ENCODE measurements around the gene NUMB. TPM values are rescaled to one million over a fixed set of nuclear protein-coding genes. Genes with fewer than 3 reads are reported as not detected.

NUMB gene
- total RNA-seq, 4 donors from 2014 or later, result 49.2 to 63.4 (median 50.7) TPM

DNA sequence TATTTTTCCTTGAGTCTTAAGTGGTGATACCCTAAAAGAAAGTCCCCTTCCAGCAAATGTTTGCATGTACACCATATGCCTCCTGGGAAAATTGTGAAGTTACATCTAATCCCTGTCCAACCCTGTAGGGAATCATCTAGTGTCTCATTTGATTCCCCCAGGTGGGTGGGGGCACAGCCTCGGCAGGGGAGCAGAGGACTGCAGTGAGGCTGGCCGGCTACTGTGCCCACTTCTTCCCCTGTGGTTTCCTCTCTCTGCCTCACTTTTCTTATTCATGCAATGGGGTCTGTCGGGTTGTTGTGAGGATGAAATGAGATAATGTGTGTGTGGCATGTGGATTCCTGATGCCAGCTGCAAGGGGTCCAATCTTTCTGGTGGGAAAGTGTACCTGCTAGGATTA, 215.0 kb downstream of the NUMB start:
- H3K4me3 ChIP-seq, result no peak overlapping the region
- peaks cover 0 to 20% (median 8%) of the 10 kb centered on the region in 4 donors for H3K36me3 ChIP-seq
- peaks cover 0 to 5% (median 0%) of the 10 kb centered on the region in 4 donors for H3K27me3 ChIP-seq
- no peaks in the 10 kb centered on the region for H3K9me3 ChIP-seq
- DNase-seq (ENCODE audit: extremely low spot score), result no peak
- H3K27ac ChIP-seq (replicated peaks in 1 of 4), result peak overlapping the region in 3 of 4 donors; percentile 55 to 76 (median 67)
- TF ChIP-seq EP300 (IDR thresholded peaks at IDR 0.05) (no peak), POLR2A (IDR thresholded peaks at IDR 0.05; ENCODE audit: low read depth) (no peak), POLR2AphosphoS5 (IDR thresholded peaks at IDR 0.05) (no peak)
- TF ChIP-seq, protein P1, sequence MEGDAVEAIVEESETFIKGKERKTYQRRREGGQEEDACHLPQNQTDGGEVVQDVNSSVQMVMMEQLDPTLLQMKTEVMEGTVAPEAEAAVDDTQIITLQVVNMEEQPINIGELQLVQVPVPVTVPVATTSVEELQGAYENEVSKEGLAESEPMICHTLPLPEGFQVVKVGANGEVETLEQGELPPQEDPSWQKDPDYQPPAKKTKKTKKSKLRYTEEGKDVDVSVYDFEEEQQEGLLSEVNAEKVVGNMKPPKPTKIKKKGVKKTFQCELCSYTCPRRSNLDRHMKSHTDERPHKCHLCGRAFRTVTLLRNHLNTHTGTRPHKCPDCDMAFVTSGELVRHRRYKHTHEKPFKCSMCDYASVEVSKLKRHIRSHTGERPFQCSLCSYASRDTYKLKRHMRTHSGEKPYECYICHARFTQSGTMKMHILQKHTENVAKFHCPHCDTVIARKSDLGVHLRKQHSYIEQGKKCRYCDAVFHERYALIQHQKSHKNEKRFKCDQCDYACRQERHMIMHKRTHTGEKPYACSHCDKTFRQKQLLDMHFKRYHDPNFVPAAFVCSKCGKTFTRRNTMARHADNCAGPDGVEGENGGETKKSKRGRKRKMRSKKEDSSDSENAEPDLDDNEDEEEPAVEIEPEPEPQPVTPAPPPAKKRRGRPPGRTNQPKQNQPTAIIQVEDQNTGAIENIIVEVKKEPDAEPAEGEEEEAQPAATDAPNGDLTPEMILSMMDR (IDR thresholded peaks at IDR 0.05), result no peak
- peaks cover 20 to 59% (median 53%) of the 10 kb centered on the region in 4 donors for H3K4me1 ChIP-seq
- intact Hi-C loops (cut with DNase I), result no loop called here
- WGBS, result 51% methylated on average over 3 of the region's 3 CpGs

GRCh38 chr14:73242357-73242901, 215.9 kb downstream of the NUMB start:
- peak overlapping the region; percentile 21 to 36 (median 26) for H3K4me3 ChIP-seq
- peaks cover 29 to 68% (median 62%) of the 10 kb centered on the region in 4 donors for H3K4me1 ChIP-seq
- no peak for DNase-seq (ENCODE audit: extremely low spot score)
- TF ChIP-seq POLR2A (IDR thresholded peaks at IDR 0.05; ENCODE audit: low read depth) (no peak), POLR2AphosphoS5 (IDR thresholded peaks at IDR 0.05) (no peak), EP300 (IDR thresholded peaks at IDR 0.05) (no peak)
- TF ChIP-seq, protein P1 (IDR thresholded peaks at IDR 0.05), result no peak
- no peaks in the 10 kb centered on the region for H3K9me3 ChIP-seq
- H3K27ac ChIP-seq (replicated peaks in 1 of 4), result peak overlapping the region; percentile 44 to 76 (median 61)
- WGBS, result 56% methylated on average over 6 of the region's 6 CpGs
- peaks cover 0 to 14% (median 3%) of the 10 kb centered on the region in 4 donors for H3K27me3 ChIP-seq
- intact Hi-C loops (cut with DNase I), result no loop called here
- peaks cover 0 to 20% (median 8%) of the 10 kb centered on the region in 4 donors for H3K36me3 ChIP-seq

DNA sequence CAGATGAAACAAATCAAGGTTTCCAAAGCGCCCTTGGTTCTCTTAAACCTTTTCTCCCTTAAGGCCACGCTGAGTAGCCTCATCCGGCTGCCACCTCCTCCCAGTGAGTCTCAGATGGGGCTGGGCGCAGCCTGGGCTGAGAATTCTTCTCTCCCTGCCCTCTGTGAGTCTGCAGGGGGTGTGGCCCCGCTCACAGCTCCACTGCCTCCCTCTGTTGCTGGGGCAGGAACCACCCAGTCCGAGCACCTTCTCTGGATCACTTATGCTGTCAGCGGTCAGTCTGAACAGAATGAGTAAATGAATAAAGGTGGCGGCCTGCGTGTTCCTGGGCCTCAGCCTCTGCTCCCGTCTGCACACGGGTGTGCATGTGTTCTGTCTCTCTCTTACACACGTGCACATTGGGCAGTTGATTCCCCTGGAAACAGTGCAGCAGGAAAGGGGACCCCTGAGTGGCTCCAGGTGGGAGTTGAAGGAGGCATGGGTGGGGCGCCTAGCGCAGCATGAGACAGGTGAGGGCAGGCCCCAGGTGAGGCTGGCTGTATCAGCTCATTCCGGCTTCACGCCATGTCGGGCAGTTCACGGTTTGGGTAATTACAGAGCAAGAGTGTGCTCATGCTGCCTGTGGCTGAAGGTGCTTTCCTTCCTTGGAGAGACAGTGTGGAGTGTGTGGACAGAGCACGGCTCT, 216.7 kb downstream of the NUMB start:
- intact Hi-C loops (cut with DNase I), result no loop called here
- 89% methylated on average over 14 of the region's 19 CpGs for WGBS
- DNase-seq (ENCODE audit: extremely low spot score), result no peak
- Histone ChIP-seq H3K4me1 (peaks cover 32 to 75% (median 68%) of the 10 kb centered on the region in 4 donors), H3K27ac (replicated peaks in 1 of 4) (peak overlapping the region; percentile 44 to 76 (median 61)), H3K27me3 (peaks cover 0 to 18% (median 4%) of the 10 kb centered on the region in 4 donors), H3K4me3 (no peak overlapping the region), H3K9me3 (no peaks in the 10 kb centered on the region), H3K36me3 (peaks cover 0 to 17% (median 4%) of the 10 kb centered on the region in 4 donors)
- TF ChIP-seq, protein P1 (IDR thresholded peaks at IDR 0.05), result no peak
- TF ChIP-seq POLR2AphosphoS5 (IDR thresholded peaks at IDR 0.05) (no peak), EP300 (IDR thresholded peaks at IDR 0.05) (no peak), POLR2A (IDR thresholded peaks at IDR 0.05; ENCODE audit: low read depth) (no peak)

DNA sequence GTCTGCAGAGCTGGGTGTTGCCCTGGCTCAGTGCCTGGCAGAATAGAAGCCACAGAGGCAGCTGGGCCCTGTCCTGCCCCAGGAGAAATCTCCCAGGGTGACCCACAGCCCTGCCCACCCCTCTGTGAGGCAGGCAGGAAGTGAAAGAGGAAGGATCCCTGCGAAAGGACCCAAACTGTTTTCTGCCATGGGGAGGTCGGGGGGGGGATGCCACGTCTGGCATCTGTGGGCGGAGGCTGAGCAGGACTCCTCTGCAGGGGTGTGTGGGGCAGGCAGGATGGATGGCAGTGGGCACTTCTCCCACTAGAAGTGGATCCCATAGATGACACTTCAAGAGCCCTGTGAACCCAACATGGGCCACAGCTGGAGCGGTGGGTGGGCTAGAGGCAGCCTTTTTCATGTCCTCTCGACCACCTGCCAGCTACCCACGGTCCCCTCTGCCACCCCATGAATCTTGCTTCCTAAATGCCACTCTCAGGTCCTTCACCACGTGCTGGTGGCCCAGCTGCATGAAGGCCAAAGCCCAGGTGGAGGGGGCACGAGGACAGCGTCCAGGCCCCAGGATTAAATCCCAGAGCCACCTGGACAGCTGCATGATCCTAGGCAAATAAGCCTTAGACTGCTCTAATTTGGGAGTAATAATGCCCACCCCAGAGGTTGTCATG, 217.4 kb downstream of the NUMB start:
- 75% methylated on average over 7 of the region's 10 CpGs for WGBS
- intact Hi-C loops (cut with DNase I), result no loop called here

More for the DNA sequence above, 217.4 kb downstream of the NUMB start:
- peak overlapping the region in 3 of 4 donors; percentile 20 to 76 (median 67) for H3K27ac ChIP-seq (replicated peaks in 1 of 4)
- peaks cover 0 to 18% (median 4%) of the 10 kb centered on the region in 4 donors for H3K27me3 ChIP-seq
- TF ChIP-seq EP300 (IDR thresholded peaks at IDR 0.05), result no peak
- TF ChIP-seq POLR2A (IDR thresholded peaks at IDR 0.05; ENCODE audit: low read depth), result no peak
- TF ChIP-seq, protein P1 (IDR thresholded peaks at IDR 0.05), result no peak
- no peak for TF ChIP-seq POLR2AphosphoS5 (IDR thresholded peaks at IDR 0.05)
- H3K9me3 ChIP-seq, result no peaks in the 10 kb centered on the region
- peaks cover 32 to 75% (median 68%) of the 10 kb centered on the region in 4 donors for H3K4me1 ChIP-seq
- no peak for DNase-seq (ENCODE audit: extremely low spot score)
- H3K36me3 ChIP-seq, result peaks cover 0 to 16% (median 4%) of the 10 kb centered on the region in 4 donors
- no peak overlapping the region for H3K4me3 ChIP-seq

Data from esophagus muscularis mucosa (tissue), 4 donors.